Pulmonary artery endothelial cell (primary cell): ENCODE data around the gene ETV7. TPM values are rescaled to one million over a fixed set of nuclear protein-coding genes. Genes with fewer than 3 reads are reported as not detected.
"Not testable (repeated sequence)": the region's sequence is repeated elsewhere in the genome, so short reads cannot be mapped to it uniquely, and the experiment has no call there.

ENCODE experiments used
- DNase-seq: peaks from one replicate; pipeline ENCODE4 v3.0.0-alpha.2; 2011; ENCODE audit warnings: low read depth, low spot score
- total RNA-seq: library from RNA; depleted of rRNA; stranded (reverse); fragments of >200 nt; gene quantifications from 2 replicates; pipeline ENCODE4 v1.2.3, GENCODE V29; 2014

ETV7 gene
- total RNA-seq, 1 donor from 2014 or later = 0.40 TPM

DNA sequence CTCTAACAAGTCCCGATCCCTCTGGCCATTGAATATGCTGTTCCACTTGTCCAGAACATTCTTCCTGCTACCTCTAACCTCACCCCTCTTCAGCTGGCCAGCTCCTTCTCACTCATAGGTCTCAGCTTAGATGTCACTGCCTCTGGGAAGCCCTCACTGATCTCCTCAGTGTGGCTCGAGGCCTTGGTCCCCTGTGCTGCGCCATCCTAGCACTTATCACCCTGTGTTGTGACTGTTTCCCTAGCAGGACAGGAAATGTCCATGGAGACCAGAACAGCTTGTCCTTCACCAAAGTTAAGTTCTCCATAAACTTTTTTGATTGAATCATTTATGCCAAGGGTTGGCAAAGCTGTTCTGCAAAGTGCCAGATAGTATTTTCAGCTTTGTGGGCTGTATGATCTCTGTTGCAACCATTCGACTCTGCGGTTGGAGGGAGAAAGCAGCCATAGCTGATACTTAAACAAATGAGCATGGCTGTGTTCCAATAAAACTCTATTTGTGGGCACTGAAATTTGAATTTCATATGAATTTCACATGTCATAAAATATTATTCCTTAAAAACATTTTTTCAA is 44.3 kb downstream of the ETV7 start:
- DNase-seq = no peak

DNA sequence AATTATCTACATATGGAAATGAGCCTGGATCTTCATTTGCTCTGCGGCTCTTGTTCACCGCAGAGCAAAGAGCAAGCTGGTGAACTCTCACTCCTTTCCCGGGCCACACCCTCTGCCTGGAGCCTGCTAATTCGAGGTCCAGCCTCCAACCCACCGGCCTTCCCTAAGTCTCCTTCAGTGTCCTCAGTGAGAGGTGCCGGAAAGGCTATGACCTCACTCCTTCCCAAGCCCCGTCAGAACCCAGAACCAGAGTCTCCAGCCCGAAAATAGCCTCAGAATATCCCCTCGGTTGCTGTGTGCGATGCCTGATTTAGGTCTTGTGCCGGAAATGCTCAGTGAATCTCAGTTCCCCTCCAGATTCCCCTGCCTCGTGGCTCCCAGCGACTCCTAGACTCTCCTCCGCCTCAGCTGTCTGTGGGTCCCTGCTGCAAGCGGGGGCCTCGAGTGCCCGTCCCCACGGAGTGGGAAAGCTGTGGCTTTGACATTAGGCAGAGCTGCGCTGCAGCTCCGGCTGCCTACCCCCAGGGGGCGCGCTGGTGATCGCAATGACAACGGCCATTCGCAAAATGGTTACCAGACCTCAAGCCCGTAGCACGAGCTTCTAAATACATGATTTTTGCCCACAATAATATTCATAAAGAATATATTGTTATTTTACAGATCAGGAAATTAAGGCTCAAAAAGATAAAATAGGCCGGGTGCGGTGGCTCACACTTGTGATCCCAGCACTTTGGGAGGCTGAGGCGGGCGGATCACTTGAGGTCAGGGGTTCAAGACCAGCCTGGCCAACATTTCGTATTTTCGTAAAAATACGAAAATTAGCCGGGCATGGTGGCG is 46.6 kb downstream of the ETV7 start:
- DNase-seq = no peak

DNA sequence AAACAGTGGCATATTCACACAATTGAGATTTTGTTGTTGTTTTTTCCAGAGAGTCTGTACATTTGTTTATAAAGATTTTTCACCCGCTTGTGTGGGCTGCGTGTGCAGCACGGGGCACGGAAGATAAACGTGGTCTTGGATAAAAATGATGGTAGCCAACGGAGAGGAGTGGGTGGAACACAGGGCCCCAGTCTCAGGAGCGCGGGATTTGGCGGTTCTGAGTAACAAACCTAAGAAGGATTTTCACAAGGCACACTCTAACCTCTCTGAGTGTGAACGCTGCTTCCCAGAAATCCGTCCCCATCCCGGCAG is 47.2 kb downstream of the ETV7 start:
- no peak for DNase-seq

DNA sequence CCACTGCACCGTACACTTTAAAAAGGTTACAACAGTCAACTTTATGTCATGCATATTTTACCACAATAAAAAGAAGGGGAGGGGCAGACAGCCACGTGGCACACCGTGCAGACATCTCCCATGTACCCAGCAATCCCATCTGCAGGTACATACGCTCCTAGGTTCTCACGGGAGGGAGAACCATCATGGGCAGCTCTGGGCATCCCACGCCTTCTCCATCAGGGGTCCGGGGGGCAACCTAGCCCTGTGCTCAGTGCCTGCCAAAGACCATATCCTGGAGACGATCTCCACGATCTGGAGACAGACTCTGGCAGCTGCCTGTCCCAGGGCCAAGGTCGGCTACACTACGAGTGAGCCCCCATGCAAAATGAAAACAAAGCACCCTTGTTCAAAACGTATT is 48.3 kb downstream of the ETV7 start:
- no peak for DNase-seq

DNA sequence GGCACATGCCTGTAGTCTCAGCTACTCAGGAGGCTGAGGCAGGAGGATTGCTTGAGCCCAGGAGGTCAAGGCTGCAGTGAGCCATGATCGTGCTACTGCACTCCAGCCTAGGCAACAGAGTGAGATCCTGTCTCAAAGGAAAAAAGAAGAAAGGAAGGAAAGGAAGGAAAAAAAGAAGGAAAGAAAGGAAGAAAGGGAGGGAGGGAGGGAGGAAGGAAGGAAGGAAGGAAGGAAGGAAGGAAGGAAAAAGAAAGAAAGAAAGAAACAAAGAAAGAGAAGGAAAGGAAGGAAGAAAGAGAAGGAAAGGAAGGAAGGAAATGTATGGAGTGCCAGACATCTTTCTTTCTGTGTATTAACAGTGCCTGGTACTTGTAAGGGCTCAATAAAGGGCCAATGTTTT is 49.2 kb downstream of the ETV7 start:
- not testable (repeated sequence) for DNase-seq

DNA sequence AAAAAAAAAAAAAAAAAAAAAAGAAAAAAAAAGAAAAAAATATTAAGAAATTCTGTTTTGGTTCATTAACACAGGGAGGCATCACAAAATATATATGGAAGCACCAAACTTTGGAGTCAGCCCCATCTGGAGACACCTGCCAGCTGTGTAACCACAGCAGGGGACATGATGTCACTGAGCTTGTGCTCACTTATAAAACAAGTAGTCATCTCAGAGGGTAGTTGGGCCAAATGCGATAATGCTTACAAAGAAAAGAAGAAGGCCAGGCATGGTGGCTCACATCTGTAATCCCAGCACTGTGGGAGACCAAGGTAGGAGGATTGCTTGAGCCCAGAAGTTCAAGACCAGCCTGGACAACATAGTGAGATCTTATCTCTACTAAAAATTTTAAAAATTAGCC is 49.7 kb downstream of the ETV7 start:
- DNase-seq = no peak

DNA sequence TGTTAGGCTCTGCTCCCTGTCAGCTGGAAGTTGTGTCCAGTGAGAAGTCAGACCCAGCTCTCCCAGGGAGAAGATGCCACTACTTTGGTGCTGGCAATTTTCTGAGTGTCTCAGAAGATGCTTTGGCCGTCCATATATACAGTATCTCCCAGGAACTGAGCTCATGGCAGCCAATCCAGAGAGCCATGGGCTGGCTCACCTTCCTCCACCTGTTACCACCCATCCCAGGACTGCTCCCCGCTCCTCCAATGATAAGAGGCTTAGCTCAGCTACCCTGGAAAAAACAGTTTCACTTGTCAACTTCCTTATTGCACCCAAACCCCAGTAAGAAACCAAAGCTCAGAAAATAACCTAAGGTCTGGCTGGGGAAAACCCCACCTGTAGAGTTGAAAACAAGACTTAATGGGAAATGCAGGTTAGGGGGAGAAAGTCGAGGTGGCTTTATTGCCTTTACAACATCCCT is 50.7 kb downstream of the ETV7 start, which contains the start of gene BNIP5:
BNIP5 (minus strand) TSS at position 110 of the 463 bp plus-strand sequence. CDS start 6,198 bp downstream, outside the sequence.
- no peak for DNase-seq

DNA sequence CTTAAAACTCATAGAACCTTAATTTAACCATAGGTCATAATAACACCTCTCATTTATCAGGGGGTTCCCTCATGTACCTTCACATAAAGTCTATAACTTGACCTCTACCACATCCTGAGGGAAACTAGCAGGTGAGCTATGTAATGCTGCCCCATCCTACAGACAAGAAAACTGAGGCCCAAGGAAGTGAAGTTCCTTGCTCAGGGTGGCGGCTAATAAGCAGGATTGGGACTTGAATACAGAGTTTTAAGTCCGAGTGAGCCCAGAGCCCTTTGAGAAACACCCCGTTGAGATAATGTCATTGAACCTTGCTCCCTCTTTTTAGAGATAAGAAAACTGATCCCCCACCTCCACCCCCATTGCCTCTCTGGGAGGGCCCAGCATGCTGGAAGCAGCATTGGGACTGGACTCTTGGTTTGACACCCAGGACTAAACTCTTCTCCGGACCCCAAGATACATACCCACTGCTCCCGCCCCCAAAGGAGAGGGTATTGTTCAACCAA is 51.2 kb downstream of the ETV7 start:
- no peak for DNase-seq

DNA sequence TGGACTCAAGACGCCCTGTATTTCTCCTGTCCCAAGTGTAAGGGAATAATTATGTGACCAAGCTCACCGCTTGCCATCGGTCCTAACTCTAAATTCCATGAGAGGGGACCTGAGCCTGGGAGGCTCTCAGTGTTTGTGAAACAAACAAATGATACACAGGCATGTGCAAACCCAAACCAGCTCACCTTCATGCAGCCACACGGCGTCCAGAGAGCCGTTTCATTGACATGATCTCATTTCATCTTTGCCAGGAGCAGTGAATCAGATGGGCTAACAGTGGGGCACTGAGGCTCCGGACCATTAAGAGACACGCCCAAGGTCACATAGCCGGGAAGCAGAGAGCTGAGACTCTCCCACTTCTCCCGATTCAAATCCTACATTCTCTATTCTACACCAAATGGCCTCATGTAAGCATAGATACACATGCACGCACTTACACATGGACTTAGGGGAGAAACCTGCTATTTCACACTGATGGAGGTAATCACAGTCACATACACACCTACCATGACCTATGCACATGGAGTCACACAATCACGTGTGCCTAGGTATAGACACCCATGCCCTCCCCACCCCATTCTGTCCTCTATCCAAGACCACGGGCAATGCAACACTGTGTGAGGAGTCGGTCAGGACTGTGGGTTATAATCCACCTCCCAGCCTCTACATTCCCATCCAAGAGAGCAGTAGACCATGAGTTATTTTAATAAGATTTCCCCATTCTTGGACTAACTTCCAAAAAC is 51.8 kb downstream of the ETV7 start:
- DNase-seq = no peak

DNA sequence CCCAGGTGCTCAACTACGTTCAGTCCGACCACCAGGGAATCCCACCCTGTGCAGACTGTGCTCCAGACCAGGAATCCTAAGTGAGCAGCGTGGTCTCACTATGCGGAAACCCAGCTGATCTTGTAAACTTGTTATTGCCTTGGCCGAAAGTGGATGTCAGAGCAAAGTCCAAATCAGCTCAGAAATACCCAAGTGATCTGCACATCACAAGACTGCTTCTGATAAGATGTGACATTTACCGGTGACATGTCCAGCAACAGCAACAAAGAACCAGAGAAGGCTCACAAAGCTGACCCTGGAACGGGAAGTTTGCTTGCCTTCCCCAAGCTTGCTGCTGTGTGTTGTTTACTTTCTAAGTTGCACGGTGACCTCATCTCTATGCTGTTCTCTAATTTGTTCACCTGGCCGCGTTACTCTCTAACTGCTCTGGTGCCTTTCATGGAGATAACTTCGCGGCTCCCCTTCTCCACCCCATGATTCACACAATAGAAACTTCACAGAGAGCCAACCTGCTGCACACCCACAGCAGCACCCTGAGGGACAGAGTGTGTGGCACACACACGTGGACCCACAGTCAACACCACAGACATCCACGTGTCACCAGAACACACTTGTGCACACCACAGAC is 52.5 kb downstream of the ETV7 start:
- no peak for DNase-seq

DNA sequence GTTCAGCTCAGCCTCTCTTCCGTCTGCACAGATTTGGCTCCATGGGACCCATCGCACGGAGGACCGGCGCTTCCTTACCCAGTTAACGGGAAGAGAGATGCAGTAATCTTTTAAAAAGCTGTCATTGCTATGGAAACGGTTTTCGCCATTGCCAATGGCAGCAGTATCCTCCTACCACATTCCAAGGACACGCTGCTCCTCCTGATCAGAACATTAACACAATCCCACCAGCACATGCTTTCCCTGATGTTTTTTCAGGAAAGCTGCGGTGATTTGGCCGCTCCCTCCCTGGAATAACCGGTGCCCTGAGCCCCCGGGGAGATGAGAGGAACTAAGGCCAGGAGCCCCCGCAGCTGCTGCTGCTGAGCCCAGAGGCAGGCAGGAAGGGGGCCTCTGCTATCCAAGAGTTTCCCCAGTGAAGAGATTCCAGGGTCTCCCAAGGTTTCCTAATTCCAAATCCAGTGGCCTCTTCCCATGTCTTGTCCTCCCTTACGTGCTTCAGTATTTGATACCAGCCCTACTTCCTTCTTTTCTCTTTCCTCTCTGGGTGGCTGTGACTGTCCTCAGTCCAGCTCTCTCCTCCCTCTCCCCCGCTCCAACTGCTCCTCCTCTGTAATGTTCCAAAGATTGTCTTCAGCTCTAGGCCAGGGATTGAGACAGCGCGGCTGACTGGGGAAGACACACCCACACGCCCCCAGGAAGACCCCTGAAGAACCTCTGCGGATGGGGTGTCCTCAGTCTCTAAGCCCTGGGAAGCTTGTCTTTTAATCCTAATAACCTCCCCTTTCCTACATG is 53.3 kb downstream of the ETV7 start:
- no peak for DNase-seq

DNA sequence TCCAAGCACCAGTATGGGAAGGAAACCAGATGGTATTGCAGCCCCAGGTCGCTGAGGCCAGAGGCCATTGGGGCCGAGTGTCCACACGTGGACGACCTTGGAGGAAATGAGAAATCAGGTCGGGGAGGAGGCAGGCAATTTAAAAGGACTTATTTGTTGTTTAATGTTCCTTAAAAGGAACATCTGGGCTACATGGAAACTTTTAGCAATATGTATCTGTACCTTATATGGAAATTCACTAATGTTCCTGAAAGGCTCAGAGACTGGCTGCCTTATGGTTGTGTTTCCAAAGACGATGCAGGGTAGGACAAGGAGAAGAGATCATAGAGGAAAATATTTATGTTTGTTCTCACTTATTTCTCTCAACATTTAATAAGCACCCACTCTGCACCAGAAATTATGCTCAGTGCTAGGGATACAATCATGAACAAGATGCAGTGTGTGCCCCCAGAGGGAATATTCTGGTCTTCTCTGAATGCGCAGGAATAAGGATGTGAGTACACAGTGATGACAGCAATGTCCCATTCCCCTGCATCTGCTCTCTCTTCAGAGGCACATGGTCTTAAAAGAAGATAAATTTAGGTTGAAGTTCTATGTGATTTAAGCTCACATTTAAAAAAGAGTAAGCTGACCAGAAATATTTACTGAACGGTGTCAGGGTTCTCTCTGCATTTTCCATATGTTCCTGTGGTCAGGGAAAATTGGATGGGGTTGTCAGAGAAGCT is 54.1 kb downstream of the ETV7 start:
- no peak for DNase-seq

DNA sequence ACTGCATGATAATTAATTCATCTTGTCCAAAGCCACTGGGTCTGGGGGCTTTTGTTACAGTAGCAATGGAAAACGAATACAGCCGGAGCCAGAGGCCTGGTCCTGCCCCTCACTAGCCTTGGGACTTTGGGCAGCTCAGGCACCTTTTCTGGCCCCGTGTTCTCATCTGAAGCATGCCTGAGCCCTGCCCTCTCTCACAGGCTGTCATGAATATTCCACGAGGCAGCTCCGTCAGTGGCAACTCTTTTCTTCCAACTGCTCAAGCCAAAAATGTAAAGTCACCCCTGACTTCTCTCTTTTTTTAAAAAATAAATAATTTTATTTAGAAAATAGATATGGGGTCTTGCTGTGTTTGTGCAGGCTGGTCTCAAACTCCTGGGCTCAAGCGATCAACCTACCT is 56.1 kb downstream of the ETV7 start:
- no peak for DNase-seq

DNA sequence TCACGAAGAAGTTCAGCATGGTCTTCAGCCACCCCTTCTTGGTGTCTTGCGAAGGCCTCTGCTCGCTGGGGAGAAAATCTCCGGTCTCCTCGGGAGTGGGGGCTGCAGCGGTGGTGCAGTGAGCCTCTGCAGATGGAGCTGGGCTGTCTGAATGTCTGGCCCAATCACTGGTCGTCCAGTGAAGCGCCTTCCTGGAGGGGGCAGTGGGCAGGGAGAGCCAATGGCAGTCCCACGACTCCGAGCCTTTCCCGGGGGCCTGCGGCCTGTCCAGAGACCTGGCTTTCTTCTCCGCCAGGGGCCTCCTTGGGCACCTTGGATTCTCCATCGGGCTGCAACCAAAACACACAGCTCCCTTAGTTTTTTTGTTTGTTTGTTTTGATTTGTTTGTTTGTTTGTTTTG is 57.1 kb downstream of the ETV7 start:
- no peak for DNase-seq

DNA sequence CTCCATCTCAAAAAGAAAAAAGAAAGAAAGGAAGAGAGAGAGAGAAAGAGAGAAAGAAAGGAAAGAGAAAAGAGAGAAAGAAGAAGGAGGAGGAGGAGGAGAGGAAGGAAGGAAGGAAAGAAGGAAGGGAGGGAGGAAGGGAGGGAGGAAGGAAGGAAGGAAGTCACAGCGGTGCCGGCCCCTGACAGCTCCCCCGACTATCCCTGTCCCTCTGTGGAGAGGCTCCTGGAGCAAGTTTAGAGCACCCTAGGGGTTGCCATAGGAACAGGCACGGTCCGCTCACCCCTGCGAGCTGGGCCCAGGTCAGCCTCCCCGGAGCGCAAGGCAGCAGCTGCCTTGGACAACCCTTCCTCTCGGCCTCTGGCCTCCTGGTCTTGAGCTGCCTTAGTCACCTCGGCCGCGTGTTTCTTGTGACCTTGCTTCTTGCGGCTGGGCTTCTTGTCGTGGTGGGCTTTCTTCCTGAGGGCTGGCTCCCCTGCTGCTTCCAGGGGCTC is 57.6 kb downstream of the ETV7 start:
- DNase-seq = no peak

DNA sequence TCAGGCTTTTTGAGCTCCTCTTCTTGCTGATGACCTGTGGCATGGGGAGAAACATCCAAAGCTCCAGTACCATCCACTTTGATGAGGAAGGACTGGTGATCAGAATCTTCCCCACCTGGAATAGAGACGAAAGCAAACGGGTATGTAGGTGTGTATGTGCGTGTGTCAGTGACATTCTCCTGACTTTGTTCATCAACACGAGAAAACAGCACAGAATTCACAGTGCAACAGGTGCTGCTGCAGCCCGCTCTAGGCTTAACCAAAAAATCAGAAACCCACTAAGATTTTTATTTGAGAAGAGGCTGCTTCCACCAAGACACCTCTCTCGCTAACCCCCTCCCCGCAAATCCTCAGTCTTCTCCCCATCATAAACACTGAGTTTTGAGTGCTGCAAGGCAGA is 58.9 kb downstream of the ETV7 start:
- no peak for DNase-seq

DNA sequence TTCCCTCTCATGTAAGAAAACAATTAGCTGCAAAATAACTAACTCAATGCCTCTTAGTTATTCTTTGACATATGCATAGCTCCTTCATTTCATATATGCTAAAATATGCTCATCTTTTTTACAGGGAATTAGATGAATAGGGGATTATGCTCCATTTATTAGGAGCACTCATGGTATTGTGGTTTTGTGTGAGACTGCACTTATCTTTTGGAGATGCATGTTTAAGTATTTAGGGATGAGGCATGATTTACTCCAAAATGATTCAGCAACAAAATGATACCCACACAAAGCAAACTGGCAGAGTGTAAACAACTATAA is 59.6 kb downstream of the ETV7 start:
- no peak for DNase-seq

DNA sequence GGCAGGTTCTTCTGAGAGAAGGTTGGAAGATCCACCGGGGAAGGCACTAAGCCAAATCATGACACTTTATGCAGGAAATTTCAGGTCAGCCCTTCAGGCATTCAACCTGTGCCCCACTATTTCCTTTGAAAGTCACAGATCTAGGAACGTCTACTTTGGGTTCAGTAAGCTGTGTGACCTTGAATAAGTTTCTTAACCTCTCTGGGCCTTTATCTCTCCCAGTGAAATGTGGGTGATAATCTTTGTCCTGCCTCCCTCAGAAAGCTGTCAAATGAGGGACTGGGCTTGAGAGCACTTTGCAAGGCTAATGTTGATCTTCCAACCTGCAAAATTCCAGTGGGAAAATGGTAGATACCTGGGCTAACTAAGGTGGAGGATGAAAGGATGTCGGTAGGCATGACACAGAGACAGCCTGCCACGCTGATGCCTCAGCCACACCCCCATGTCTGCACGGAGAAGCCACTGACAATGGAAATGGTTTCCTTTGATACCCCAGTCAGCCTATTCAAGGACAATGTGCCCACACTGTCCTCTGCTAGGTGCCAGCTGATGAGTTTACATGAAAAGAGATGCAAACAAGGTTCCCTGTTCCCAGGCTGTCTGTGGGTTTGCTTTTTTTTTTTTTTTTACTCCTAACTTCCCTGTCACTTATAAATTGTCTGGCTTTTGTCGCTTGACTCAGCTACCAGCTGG is 60.1 kb downstream of the ETV7 start:
- no peak for DNase-seq

DNA sequence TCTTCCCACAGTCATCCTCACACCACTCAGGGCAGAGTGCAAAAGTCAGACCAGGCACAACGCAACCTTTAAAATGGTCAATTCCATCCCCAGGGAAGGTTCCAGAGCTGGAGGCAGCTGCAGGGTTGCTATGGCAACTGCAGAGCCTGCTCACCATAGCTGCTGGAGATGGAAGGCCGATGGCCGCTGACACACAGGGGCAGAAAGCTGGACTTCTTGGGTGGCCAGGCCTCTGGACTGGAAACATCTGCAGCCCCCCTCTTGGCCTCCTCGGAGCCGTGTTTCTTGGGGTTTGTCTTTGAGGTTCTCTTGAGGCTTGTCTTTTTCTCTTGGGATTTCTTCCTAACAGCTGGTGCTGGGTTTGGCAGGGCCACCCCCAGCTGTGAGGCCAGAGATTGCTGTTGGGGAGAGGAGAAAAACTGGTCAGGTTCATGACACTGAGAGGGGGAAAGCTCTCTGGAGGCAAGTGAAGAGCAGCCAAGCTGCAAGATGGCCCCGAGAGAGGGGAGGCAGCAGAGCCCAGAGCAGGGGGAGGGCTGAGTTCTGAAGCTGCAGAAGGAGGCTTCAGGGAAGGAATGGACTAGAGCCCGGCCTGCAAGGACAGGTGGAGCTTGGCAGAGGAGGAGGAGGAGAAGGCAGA is 61.0 kb downstream of the ETV7 start:
- DNase-seq = no peak
